ENCODE data around the gene NFYC. TPM values are rescaled to one million over a fixed set of nuclear protein-coding genes. Genes with fewer than 3 reads are reported as not detected.

The NFYC gene
- total and polyA plus RNA-seq, 7 donors = 38.0 to 53.5 (median 41.8) TPM

GRCh38 chr1:40794048-40794447 lies 102.5 kb downstream of the NFYC start:
- Histone ChIP-seq H3K9me3 (no peaks in the 10 kb centered on the region), H3K27me3 (no peaks in the 10 kb centered on the region), H3K4me3 (no peak overlapping the region), H3K27ac (peak overlapping the region in 3 of 4 donors; percentile 83 to 91 (median 91)), H3K4me1 (peaks cover 0 to 86% (median 77%) of the 10 kb centered on the region in 4 donors), H3K36me3 (no peaks in the 10 kb centered on the region)
- no peak for DNase-seq
- TF ChIP-seq POLR2AphosphoS5 (IDR thresholded peaks at IDR 0.05) (no peak), POLR2A (IDR thresholded peaks at IDR 0.05) (no peak)
- intact Hi-C loops (cut with DNase I) = no loop called here
- 89 to 93% methylated on average over 4 of the region's 4 CpGs for WGBS, 2 donors

GRCh38 chr1:40794974-40795715 lies 103.6 kb downstream of the NFYC start:
- 69 to 88% methylated on average over 10 of the region's 10 CpGs for WGBS, 2 donors
- Histone ChIP-seq H3K27ac (peak overlapping the region; percentile 77 to 91 (median 87)), H3K4me1 (peaks cover 0 to 86% (median 77%) of the 10 kb centered on the region in 4 donors), H3K4me3 (no peak overlapping the region), H3K27me3 (no peaks in the 10 kb centered on the region), H3K36me3 (no peaks in the 10 kb centered on the region), H3K9me3 (no peaks in the 10 kb centered on the region)
- intact Hi-C loops (cut with DNase I) = no loop called here
- no peak for DNase-seq
- no peak for TF ChIP-seq POLR2AphosphoS5 (IDR thresholded peaks at IDR 0.05)
- TF ChIP-seq POLR2A (IDR thresholded peaks at IDR 0.05) = no peak
- no peak for TF ChIP-seq EP300 (IDR thresholded peaks at IDR 0.05)
- TF ChIP-seq CTCF (IDR thresholded peaks at IDR 0.05) = no peak

GRCh38 chr1:40795811-40796586 lies 104.5 kb downstream of the NFYC start:
- no peak for DNase-seq
- H3K27ac ChIP-seq = peak overlapping the region; percentile 77 to 91 (median 87)
- no peak overlapping the region for H3K4me3 ChIP-seq
- 62 to 76% methylated on average over 13 of the region's 13 CpGs for WGBS, 2 donors
- peaks cover 0 to 86% (median 77%) of the 10 kb centered on the region in 4 donors for H3K4me1 ChIP-seq
- no peaks in the 10 kb centered on the region for H3K27me3 ChIP-seq
- intact Hi-C loops (cut with DNase I) = no loop called here
- TF ChIP-seq POLR2AphosphoS5 (IDR thresholded peaks at IDR 0.05) = no peak
- TF ChIP-seq POLR2A (IDR thresholded peaks at IDR 0.05) = no peak
- TF ChIP-seq CTCF (IDR thresholded peaks at IDR 0.05) = no peak
- TF ChIP-seq EP300 (IDR thresholded peaks at IDR 0.05) = no peak
- H3K9me3 ChIP-seq = no peaks in the 10 kb centered on the region
- no peaks in the 10 kb centered on the region for H3K36me3 ChIP-seq

- 67 to 81% methylated on average over 9 of the region's 9 CpGs for WGBS, 2 donors
- Histone ChIP-seq H3K27ac (peak overlapping the region; percentile 77 to 91 (median 87)), H3K4me3 (no peak overlapping the region), H3K4me1 (peaks cover 0 to 87% (median 80%) of the 10 kb centered on the region in 4 donors), H3K36me3 (no peaks in the 10 kb centered on the region), H3K9me3 (no peaks in the 10 kb centered on the region), H3K27me3 (no peaks in the 10 kb centered on the region)
- intact Hi-C loops (cut with DNase I) = no loop called here
- DNase-seq = peak; percentile 87
- TF ChIP-seq POLR2AphosphoS5 (IDR thresholded peaks at IDR 0.05) (peak in 2 of 4 donors; percentile 20 to 34), POLR2A (IDR thresholded peaks at IDR 0.05) (no peak)
These were observed 105.6 kb downstream of the NFYC start for GRCh38 chr1:40796939-40797667.

- Histone ChIP-seq H3K9me3 (no peaks in the 10 kb centered on the region), H3K4me3 (no peak overlapping the region), H3K27me3 (no peaks in the 10 kb centered on the region), H3K4me1 (peaks cover 0 to 90% (median 82%) of the 10 kb centered on the region in 4 donors), H3K27ac (peak overlapping the region; percentile 77 to 91 (median 87)), H3K36me3 (no peaks in the 10 kb centered on the region)
- no peak for DNase-seq
- 91 to 92% methylated on average over 3 of the region's 3 CpGs for WGBS, 2 donors
- TF ChIP-seq EP300 (IDR thresholded peaks at IDR 0.05) (no peak), POLR2AphosphoS5 (IDR thresholded peaks at IDR 0.05) (no peak), POLR2A (IDR thresholded peaks at IDR 0.05) (no peak), CTCF (IDR thresholded peaks at IDR 0.05) (no peak)
- intact Hi-C loops (cut with DNase I) = no loop called here
These were observed 106.1 kb downstream of the NFYC start for GRCh38 chr1:40797668-40798010.

Measured in sigmoid colon (tissue), 7 donors.